Skin epidermis (tissue), 12 donors: ENCODE results near the gene SMURF1.
A peak's percentile ranks its signal among the peaks of the same experiment; 100 is the strongest.

Experiments
- H3K27ac ChIP-seq, 21 experiments: fragments of 200-600 bp; sonication (generic) in 11 of 21; one replicate each; pipeline ENCODE4 v1.5.0; 2020; ENCODE audit warnings: mild to moderate bottlenecking in 3 of 21, inconsistent platforms in 2 of 21, moderate library complexity in 2 of 21
- H3K4me3 ChIP-seq, 7 experiments: fragments of 200-600 bp; sonication (generic) in 2 of 7; one replicate each; pipeline ENCODE4 v1.5.0; 2020; ENCODE audit warnings: inconsistent platforms in 2 of 7, mild to moderate bottlenecking in 2 of 7, moderate library complexity in 1 of 7

Gene SMURF1

DNA sequence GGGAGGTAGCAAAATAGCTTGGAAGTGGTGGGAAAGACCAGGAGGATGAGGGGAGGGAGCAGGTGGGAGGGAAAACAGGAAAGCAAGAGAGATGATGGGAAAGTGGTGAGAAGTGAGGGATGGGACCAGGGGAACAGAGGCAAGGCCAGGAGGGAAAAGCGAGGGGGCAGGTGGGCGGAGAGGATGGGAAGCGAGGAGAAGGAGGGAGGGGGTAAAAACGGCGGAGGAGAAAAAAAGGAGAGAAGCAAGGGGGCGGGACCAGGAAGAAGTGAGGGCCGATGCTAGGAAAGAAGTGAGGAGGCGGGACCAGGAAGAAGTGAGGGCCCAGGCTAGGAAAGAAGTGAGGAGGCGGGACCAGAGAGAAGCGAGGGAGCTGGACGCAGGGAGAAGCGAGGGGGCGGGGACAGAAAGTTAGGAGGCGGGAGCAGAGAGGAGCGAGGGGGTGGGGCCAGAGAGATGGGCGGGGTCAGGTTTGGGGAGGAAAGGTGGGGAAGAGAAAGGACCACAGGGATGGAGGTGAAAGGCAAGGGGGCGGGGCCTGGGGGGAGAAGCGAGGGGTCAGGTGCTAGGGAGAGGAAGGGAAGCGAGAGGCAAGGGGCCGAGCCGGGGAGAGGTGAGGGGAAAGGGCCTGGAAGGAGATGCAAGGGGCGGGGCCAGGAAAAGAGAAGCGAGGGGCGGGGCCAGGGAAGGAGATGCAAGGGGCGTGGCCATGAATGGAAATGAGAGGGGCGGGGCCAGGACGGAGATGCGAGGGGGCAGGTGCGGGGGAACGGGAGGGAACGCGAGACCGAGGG is 984 bp downstream of the SMURF1 start:
- Histone ChIP-seq H3K4me3 (peak overlapping the region; percentile 84 to 100 (median 96)), H3K27ac (peak overlapping the region in 20 of 21 experiments; percentile 89 to 99 (median 98))

DNA sequence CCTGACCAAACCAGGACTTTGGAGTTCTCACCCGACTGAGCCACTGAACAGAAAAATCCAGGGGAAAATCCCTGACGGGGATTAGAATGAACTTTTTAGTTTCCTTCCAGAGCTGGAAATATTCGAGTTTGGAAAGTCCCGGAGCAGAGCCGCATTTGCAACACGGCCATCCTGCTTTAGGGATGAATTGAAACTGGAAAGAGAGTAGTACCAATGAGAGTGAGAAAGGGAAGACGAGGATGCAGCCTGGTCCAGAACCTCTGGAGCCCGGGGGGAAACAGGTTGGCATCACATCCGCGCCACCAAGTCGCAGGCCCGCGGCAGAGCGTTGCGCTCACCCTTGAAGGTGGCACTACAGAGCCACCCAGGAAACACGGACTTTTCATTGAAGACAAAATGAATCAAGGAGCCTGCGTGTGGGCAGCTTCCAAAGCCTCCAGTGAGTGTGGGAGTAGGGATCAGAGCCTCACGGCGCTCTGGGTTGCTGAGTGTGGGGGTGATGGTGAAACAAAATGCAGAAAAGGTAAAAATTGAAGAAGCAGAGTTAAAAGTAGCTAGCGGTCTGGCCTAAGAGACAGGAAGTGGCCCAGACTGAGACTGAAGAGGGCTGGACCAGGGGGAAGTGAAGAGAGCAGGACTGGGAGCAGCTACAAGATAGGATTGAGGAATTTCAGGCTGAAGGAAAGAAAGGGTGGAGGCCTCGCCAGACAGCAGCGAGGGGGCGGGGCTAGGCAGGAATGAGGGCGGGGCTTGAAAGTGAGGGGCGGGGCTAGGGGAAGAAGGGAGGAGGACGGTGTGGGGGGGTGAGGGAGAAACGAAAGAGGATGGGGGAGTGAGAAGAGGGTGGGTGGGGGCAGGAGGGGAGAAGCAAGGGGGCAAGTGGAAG is 1.8 kb downstream of the SMURF1 start:
- Histone ChIP-seq H3K4me3 (peak overlapping the region; percentile 84 to 100 (median 96)), H3K27ac (peak overlapping the region in 20 of 21 experiments; percentile 45 to 99 (median 95))

DNA sequence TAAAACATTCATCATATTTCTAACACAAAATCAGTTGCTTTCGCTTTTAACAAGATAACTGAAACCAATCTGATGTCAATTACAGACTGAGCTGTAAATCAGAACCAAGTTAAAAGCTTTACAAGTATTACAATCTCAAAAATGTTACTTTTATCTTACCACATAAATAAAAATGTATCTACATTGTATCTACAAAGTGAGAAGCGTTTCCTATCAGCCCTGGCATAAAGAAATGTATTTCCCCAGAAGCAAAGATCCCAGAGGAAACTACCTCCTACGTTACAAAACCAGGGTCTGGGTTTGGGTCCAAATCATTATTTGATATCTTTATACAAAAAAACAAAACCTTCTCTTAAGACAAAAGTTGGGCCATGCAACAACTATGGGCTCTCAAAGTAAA is 2.6 kb downstream of the SMURF1 start:
- peak overlapping the region; percentile 84 to 100 (median 96) for H3K4me3 ChIP-seq
- H3K27ac ChIP-seq: peak overlapping the region in 20 of 21 experiments; percentile 23 to 99 (median 95)

DNA sequence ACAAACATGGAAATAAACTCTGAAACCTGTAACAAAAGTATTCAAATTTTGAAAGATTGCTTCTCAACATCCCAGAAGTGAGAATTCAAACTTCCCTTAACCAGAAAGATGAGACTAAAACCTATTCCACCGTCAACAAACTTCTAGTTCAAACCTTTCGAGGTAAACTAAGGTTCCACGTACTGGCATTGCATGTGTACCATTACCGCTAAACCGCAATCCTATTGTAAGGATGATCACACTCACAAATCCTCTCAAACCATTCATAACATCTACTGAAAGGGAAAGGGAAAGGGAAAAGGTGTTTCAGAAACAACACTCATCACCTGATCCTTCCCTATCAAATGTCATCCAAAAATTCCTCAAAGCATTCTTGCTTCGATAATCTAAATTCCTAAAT is 3.1 kb downstream of the SMURF1 start:
- Histone ChIP-seq H3K27ac (peak overlapping the region in 14 of 21 experiments; percentile 20 to 99 (median 95)), H3K4me3 (peak overlapping the region in 3 of 7 experiments; percentile 88 to 100 (median 99))

DNA sequence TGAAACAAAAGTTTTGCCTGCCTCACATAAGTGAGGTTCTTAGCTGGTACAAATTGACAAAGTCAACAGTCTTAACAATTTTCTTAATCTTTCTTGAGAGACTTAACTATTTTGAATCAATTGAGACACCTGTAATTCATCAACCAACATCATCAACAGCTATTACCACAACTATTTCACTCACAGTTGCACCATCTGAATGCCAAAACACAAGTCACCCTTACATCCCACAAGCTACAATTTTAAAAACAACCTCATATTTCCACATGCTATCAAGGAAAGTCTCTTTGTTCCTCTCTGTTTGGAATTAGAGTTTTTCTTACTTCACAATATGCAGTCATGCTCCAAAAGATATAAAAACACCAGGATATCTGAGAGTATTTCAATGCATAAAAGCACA is 4.9 kb downstream of the SMURF1 start:
- H3K27ac ChIP-seq: peak overlapping the region in 3 of 21 experiments; percentile 14 to 49 (median 26)

DNA sequence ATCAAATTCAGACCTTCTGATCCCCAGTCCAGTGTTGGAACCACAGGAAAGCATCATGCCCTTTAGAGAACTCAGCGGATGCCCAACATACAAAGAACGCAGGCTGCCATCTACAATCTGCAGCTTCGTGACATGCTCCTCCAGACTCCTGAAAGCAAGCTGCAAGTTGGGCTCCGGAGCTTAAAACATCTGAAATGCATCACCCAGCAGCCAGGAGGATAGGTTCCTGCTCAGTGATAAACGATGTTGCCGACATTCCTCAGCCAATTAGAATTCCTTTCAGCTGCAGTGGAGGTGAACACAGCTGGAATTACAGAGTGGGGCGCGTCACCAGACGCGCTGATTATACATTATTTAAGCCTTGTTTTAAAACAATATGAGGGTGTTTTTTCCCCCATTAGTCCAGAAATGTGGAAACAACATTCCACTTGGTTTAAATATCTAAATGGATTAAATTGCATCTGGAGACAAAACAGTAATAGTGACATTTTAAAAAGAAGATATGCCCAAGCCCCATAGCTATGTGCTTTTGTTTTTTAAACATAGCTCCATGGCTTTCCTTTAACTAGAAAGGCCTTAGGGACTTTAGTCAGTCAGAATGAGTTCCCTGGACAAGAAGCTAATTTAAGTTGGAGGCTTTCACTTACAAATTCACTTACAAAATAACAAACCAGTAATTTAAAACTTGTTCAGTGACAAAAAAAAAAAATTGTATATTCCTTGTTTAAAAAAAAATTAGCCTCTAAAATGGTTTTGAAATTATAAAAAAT is 6.3 kb downstream of the SMURF1 start:
- Histone ChIP-seq H3K4me3 (no peak overlapping the region), H3K27ac (peak overlapping the region in 6 of 21 experiments; percentile 13 to 67 (median 34))

More for the DNA sequence above, 4.9 kb downstream of the SMURF1 start:
- no peak overlapping the region for H3K4me3 ChIP-seq

DNA sequence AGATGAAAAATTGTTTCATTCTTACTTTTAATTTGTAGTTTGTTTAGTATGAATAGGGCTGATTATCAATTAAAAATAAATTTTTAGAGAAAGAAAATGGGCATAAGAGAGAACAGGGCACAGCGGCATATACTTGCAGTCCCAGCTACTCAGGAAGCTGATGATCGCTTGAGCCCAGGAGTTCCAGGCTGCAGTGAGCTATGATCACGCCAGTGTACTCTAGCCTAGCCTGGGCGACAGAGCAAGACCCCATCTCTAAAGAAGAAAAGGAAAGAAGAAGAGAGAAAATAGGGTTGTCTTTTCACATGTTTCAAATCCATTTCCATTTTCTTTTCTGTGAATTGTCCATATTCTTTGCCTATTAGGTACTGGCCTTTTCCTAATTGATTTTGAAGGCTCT is 8.0 kb downstream of the SMURF1 start:
- H3K4me3 ChIP-seq: no peak overlapping the region
- peak overlapping the region in 1 of 21 experiments; percentile 29 for H3K27ac ChIP-seq

DNA sequence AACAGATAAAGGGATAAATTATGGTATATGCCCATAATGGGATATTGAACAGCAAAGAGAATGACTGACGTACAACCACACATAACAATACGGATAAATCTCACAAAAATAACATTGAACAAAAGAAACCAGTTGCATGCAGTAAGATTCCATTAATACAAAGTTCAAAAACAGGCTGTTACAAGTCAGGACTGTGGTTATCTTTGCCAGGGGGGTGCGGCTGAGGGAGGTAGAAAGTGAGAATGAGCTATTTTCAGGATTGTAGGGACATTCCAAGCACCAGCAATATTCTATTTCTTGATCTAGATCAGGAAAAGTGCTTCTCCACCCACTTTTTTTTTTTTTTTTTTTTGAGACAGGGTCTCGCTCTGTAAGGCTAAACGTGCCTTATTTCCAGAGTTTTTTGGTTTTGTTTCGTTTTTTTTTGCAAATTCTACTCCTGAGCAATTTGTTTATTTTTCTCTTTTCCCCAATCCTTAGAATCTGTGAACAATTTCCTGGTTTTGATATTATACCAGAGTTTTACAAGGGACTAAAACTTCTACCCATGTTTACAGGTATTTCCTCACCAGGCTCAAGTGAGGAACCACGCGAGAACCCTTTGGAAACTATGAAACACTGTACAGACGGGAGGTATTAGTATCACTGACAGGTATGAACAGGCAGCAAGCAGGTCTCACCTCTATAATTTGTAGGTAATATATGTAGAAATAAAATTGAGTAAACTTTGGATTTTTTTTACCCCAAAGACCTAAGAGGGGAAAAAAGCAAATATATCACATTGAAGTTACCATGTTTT is 9.9 kb downstream of the SMURF1 start:
- peak overlapping the region in 1 of 7 experiments; percentile 12 for H3K4me3 ChIP-seq
- peak overlapping the region in 8 of 21 experiments; percentile 6 to 55 (median 32) for H3K27ac ChIP-seq

DNA sequence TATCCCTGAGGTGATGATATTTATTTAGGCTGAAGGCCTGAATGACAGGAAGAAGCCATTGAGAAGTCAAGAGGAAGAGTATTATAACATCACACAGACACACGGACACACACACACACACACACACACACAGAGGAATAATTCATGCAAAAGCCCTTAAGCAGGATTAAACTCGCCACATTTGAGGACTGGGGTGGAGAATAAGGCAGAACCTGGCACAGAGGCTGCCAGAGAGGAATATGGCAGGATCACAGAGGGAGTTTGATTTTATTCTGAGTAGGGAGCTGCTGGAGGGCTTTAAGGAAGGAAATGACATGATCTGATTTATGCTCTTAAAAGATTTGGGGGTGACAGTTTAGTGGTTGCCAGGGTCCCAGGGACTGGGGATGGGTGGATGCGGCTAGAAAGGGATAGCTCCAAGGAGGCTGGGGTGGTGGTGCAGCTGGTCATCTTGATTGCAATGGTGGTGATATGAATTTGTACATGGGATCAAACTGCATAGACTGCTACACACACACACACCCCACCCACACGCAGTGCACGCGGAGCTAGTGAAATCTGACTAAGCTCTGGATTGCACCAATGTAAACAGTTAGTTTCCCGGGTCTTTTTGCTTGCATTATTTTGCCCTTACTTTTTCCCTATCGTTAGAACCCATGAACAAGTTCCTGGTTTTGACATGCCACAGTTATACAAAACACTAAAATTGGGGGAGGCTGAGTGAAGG is 11.2 kb downstream of the SMURF1 start:
- H3K27ac ChIP-seq: peak overlapping the region in 7 of 21 experiments; percentile 6 to 55 (median 16)
- peak overlapping the region in 1 of 7 experiments; percentile 12 for H3K4me3 ChIP-seq

DNA sequence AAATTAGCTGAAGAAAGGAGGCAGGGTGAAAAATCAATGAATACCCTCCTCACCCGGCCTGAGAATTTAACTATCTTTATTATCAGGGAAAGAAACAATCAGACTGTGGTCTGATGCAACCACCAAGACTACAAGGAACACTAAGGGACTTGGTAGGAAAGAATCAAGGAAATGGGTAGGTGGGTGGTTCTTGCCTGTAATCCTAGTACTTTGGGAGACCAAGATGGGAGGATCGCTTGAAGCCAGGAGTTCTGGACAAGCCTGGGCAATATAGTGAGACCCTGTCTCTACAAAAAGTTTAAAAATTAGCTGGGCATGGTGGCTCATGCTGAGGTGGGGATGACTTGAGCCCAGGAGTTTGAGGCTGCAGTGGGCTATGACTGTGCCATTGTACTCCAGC is 12.6 kb downstream of the SMURF1 start:
- peak overlapping the region in 5 of 21 experiments; percentile 0 to 50 (median 11) for H3K27ac ChIP-seq
- no peak overlapping the region for H3K4me3 ChIP-seq

DNA sequence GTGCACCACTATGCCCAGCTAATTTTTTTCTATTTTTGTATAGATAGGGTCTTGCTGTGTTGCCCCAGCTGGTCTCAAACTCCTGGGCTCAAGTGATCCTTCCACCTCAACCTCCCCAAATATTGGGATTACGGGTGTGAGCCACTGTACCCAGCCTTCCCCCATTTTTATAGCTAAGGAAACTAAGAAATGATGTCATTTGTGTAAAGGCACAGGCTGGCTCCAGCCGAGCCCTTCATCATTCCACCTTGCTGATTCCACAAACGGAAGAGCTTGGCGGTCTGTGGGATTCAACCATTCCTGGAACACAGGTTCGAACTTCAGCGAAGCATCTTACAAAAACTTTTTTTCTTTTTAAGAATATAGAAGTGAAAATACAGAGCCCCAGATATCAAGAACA is 14.4 kb downstream of the SMURF1 start:
- H3K27ac ChIP-seq: peak overlapping the region in 9 of 21 experiments; percentile 6 to 80 (median 45)

DNA sequence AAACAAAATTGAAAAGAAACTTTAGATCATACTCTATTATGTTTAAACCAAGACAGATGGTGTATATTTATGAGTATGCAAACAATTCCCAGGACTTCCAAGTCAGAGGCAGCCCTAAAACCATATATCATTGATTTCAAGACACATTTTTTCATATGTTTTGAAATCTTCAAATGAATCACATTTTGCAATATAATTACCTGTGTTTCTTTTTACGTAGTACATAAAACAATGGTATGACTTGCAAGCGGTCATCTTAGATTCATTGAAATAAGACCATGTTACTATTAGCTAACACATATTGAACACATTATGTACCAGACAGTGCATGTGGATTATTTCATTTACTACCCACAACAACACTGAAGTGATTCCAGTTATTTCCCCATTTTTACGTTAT is 14.9 kb downstream of the SMURF1 start:
- Histone ChIP-seq H3K27ac (peak overlapping the region in 10 of 21 experiments; percentile 6 to 80 (median 58)), H3K4me3 (no peak overlapping the region)

More for the DNA sequence above, 14.4 kb downstream of the SMURF1 start:
- no peak overlapping the region for H3K4me3 ChIP-seq

DNA sequence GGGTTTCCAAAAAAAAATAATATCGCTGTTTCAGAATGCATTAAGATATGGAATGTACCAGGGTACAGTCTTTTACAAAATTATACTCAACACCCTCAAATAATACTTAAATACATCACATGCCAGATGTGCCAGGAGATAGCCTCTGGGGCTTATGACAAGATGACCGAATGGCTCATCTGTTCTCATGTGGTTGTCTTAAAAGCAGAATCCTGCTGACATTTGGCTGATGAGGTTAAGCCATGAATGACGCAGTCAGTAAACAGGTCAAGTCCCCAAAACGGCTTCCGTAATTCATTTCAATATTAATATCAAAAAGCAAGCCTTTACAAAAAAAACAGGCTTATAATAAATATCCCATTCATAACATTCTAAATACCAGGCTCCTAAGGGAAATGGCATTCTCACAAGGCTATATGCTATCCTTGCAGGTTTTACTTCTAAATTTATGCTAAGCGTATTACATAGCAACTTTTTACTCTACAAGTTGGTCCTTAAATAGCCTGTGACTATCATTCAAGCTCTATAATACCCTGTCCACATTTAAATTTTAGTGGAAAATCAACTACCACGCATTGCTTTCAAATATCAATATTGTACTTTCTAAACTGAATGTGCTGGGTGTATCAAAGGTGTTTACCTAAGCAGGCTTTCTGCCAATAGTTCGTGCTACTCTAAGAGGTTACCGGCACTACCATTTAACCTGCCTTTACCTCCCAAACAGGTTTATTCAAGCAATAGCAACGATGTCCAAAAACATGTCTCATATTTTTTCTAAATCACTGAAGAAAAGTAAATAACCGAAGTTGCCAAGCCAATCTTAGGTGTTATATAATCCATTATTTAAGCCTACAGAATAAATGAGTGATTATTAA is 15.6 kb downstream of the SMURF1 start:
- Histone ChIP-seq H3K27ac (peak overlapping the region in 15 of 21 experiments; percentile 23 to 80 (median 61)), H3K4me3 (no peak overlapping the region)

DNA sequence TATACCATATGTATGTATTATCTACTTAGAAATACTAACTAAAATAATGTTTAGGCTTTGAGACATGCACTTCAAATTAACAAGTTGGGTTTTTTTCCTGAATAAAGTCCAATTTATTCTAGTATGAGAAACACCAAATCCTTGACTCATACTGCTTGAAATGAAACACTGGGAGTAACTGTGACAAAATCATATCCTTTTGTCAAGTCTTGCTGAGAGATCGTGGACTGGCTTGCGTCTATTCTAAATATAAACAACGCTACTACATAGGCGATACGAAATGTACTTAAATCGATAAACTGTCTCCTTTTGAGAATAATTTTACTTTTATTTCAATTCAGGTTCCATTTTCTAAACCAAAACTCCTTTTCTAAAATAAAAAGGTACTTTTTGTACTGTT is 16.3 kb downstream of the SMURF1 start:
- H3K27ac ChIP-seq: peak overlapping the region in 17 of 21 experiments; percentile 20 to 80 (median 55)
- no peak overlapping the region for H3K4me3 ChIP-seq

DNA sequence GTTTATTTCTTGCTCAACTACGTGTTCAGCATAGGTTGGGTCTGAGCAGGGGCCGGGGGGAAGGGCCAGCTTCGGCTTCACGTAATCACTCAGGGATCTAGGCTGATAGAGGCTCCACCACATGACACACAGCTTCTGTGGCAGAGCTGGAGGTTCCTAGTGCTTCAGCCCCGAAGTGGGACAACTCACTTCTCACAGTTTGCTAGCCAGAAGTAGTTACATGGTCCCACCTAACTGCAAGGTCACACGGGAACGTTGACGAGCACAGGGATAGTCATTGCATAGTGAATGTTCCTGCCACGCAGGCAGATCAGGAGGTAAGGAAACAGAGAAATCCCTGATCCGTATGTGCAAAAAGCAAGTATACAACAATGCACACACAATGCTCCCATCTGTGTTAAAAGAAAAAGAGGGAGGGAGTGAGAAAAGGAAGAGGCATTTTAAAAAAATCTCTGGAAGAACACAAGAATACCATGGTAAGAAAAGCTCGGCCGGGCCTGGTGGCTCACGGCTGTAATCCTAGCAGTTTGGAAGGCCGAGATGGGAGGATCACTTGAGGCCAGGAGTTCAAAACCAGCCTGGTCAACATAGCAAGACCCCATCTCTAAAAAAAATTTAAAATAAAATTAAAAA is 16.9 kb downstream of the SMURF1 start:
- peak overlapping the region in 16 of 21 experiments; percentile 20 to 80 (median 58) for H3K27ac ChIP-seq
- no peak overlapping the region for H3K4me3 ChIP-seq

DNA sequence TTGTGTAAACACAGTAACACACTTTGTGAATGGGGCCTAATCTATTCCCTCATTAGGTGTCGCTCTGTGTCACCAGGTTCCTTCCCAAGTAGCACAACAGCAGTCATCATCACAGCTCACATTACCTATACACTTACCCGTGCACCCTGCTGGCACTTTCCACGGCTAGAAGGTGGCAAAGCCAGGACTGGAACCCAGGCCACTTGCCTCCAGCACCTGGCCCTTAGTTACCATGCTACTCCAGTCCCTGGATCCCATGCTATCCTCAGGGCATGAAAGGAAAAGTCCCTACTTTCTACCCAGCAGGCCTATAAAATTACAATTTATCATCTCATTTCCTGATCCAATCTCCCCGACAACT is 18.4 kb downstream of the SMURF1 start:
- Histone ChIP-seq H3K4me3 (no peak overlapping the region), H3K27ac (peak overlapping the region in 5 of 21 experiments; percentile 14 to 63 (median 38))
